ENCODE measurements around the gene SAG.
"Not testable (repeated sequence)": the region's sequence is repeated elsewhere in the genome, so short reads cannot be mapped to it uniquely, and the experiment has no call there.

Gene SAG

DNA sequence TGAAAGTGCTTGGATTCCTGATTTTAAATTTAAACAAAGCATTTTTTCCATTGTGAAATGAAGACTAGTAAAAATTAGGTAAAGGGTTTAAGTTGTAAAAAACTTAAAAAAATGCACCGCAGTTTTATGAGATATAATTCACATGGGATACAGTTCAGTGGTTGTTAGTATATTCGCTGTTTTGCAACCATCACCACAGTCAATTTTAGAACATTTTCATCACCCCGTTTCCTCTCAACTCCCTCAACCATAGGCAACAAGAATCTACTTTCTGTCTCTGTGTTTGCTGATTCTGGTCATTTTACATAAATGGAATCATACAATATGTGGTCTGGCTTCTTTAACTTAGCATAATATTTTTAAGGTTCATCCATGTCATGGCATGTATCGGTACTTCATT, 50.7 kb downstream of the SAG start:
- DNase-seq: no peak

DNA sequence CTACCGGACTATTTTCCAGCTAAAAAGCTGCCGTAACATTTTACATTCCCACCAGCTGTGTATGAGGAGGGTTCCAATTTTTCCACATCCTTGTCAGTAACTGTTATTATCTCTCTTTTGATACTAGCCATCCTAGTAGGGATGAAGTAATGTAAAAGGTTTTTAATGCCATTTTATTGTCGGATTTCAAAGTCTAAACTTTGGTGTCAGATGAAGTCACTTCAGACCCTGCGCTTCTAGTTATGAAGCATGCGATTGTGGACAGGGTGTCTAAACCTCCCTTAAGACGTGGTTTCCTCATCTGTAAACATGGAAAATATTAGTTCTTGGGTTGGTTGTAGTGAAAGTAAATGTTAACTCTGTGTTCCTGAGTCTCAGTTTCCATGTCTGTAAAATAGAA, 51.3 kb downstream of the SAG start:
- DNase-seq: no peak

- no peak for DNase-seq
These were observed 52.2 kb downstream of the SAG start for GRCh38 chr2:233359823-233360222.

GRCh38 chr2:233360771-233361176, 53.2 kb downstream of the SAG start:
- no peak for DNase-seq

DNA sequence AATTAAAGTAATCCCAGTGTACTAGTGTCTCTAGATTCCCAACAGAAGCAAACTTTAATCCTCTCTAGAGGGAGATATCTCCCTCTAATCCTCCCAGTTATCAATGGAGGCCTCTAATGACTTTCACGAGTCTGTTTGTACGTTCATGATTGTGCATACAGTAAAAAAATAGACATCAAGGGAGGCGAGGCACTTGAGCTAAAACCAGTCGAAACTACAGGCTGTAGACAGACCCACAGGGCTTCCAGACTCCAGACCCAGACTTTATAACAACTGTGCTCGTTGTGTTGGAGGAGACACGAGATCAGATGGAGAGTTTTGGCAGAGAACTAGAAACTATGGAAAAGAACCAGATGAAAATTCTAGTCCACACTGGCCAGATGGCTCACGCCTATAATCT, 53.7 kb downstream of the SAG start:
- DNase-seq: no peak

DNA sequence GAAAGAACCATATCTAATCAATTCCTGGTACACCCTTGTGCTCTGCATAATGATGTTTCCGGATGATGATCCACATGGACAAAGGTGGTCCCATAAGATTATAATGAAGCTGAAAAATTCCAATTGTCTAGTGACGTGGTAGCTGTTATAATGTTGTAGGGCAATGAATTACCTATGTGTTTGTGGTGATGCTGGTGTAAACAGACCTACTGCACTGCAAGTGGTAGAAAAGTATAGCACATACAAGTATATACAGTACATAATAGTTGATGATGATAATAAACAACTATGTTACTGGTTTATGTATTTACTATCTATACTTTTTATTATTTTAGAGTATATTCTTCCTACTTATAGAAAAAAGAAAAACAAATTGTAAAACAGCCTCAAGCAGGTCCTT, 55.1 kb downstream of the SAG start:
- no peak for DNase-seq

GRCh38 chr2:233363744-233364235, 56.2 kb downstream of the SAG start:
- no peak for DNase-seq

DNA sequence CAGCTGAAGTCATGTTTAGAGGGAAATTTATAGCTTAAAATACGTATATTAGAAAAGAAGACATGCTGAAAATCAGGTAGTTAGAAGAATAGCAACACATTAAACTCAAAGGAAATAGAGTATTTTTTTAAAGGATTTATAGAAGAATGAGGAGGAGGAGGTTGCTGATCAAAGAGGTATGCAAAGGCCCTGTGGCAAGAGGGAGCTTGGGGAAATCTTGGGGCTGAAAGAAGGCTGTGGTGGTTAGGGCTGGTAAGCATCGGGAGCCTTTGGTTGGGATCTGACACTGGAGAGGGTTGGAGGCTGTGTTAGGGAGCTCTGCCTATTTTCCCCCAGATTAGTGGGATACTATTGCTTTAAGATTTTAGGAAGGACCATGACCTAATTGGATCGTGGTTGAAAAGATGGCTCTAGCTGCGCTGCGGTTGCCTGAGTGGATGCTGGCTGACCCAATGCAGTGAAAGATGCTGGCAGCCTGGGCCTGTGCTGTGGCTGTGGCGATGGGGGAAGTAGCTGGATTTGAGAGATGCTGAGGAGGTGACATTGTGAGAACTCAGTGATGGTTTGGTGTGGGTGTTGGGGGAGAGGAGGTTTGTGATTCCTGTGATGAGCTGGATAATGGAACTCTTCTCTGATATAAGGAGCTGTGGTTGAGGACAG, 58.4 kb downstream of the SAG start:
- DNase-seq: no peak

- no peak for DNase-seq
These were observed 60.0 kb downstream of the SAG start for GRCh38 chr2:233367586-233367985.

DNA sequence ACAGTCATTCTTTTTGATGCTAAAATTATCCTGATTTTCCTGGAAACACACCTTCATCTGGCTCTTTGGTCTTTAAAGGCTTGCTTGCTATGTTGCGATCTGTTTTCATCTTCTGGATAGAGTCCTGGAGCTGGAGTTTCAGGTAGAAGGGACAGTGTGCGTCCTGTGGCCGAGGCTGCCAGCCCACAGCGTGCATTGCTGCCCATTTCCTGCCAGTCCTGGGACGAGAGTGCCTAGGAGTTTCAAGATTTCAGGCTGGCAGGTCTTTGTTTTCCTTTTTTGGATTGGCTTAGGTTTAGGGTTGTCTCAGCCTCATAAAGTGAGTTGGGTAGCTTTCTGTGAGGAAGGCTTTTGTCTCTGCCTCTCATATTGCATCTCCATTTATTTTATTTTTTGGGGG, 61.1 kb downstream of the SAG start:
- DNase-seq: no peak

GRCh38 chr2:233369462-233369861, 61.8 kb downstream of the SAG start:
- DNase-seq: no peak

- no peak for DNase-seq
These were observed 62.5 kb downstream of the SAG start for GRCh38 chr2:233369897-233370685.

DNA sequence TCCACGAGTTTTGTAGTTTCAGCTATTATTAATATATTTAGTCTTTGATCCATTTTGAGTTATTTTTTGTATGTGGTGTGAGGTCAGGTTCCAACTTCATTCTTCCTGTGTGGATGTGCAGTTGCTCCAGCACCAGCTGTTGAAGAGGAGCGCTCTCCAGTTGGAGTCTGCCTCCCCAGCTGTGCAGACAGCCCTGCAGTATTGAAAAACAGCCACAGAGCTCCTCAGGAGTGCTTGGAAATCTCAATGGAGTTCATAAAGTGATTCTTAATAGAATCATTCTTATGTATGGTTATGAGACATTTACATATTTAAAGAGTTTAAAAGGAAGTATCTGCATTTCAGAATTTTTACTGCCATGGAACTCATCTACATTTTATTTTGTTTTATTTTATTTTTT, 64.0 kb downstream of the SAG start:
- no peak for DNase-seq

- no peak for DNase-seq
These were observed 65.2 kb downstream of the SAG start for GRCh38 chr2:233372855-233373254.

GRCh38 chr2:233373316-233373715, 65.7 kb downstream of the SAG start:
- no peak for DNase-seq

DNA sequence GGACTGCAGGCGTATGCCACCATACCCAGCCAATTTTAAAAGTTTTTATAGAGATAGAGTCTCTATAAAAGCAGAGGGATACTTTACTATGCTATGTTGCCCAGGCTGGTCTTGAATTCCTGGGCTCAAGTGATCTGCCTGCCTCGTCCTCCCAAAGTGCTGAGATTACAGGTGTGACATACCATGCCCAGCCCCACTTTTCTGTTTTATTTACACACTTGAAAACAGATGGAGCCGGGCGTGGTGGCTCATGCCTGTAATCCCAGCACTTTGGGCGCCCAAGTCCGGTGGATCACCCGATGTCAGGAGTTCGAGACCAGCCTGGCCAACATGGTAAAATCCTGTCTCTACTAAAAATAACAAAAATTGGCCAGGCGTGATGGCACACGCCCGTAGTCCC, 67.2 kb downstream of the SAG start:
- not testable (repeated sequence) for DNase-seq

GRCh38 chr2:233375490-233376314, 68.1 kb downstream of the SAG start:
- DNase-seq: no peak

DNA sequence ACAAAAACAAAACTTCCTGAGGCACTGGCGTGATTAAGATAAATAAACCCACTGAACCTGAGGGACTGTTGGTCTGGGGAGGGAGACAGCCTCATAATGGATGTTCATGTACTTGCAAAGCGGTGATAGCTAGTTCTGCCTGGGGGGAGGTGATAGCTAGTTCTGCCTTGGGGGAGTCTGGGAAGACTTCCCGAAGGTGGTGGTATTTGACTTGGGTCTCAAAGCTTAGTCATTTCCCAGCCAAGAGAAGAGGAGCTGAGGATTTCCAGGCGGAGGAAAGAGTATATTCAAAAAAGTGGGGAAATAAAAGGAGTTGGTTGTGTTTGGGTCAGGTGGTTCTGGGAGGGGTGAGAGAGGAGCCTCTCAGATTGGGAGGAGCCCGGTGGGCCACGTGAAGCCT, 71.4 kb downstream of the SAG start:
- DNase-seq: no peak

DNA sequence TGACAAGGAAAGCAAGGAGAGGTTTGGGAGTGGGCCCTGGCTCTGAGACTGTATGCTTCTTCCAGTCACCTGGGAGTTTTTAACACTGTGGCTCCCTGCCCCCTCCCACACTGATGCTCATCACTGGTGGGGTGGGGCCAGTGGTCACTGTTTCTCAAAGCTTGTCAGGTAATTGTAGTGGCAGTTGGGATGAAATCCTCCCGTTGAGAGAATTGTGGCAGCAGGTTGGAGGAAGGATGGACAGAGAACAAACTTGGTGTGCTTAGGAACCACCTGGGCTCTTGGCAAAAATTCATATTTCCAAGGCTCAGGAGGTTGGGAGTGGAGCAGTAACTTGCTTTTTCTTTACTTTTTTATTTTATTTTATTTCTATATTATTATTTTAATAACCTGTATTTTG, 71.8 kb downstream of the SAG start:
- no peak for DNase-seq

GRCh38 chr2:233380132-233380895, 72.7 kb downstream of the SAG start:
- no peak for DNase-seq

DNA sequence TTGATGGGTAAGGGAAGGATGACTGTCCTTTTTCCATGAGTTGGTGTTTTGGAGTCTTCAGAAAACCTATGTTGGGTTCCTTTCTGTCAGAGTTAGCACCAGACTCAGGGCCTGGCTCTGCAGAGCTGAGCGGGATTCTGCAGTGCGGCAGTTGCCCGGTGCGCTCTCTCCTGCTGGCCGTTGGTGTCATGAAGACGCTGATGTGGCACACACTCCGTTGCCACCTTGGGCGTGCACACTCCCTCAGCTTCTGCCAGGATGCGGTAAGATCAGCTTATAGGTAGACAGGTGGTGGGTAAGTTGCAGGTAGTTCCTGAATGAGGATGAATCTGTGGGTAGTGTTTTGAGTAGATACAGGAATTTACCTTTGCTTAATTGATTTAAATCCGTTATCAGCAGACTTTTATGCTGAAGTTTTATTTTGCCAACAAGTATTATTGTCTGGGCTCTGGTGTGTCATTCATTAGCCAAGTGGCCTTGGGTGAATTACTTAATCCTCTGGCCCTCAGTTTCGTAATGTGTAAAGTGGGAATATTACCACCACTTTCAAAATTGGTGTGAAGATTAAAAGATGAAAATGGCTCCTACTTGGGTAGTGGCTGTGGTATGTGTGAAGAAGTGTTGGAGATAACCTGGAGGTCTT, 73.5 kb downstream of the SAG start:
- no peak for DNase-seq

DNA sequence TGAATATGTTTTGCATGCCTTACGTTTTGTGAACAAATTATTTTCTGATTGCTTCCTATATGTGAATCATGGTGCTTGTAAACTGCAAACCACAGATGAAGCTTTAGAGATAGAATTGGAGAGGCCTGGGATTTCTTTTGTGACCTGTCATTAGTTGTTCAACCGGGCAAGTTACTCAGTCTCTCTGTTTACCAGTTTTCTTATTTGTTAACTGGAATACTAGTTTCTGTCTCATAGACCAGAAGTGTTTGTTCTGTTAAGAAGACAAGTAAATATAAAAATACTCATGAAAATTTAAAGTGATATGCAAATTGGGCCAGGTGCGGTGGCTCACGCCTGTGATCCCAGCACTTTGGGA, 74.0 kb downstream of the SAG start:
- no peak for DNase-seq
